Suprapubic skin (tissue), 4 donors: ENCODE measurements around the gene CCDC137.
A peak's percentile ranks its signal among the peaks of the same experiment; 100 is the strongest.

ENCODE experiments used
- EP300 ChIP-seq: sonication (generic); formaldehyde crosslinking; IDR thresholded peaks from one replicate; pipeline ENCODE4 v1.6.1; 2017; ENCODE audit warnings: antibody characterized with exemption
- POLR2A ChIP-seq, 2 donors: fragments of 450-650 bp; IDR thresholded peaks; one replicate each; pipeline ENCODE4 v1.6.1; 2017; ENCODE audit warnings: antibody characterized with exemption in 2 of 2, mild to moderate bottlenecking in 2 of 2, moderate library complexity in 2 of 2
- POLR2AphosphoS5 ChIP-seq, 3 donors: sonication (generic); formaldehyde crosslinking; IDR thresholded peaks; one replicate each; pipeline ENCODE4 v1.6.1; 2017; ENCODE audit warnings: antibody characterized with exemption in 3 of 3
- TF ChIP-seq, protein P1 (sequence below), 2 donors: fragments of 200-600 bp in 1 of 2; fragments of 450-650 bp in 1 of 2; sonication (generic) in 1 of 2; IDR thresholded peaks; one replicate each; pipeline ENCODE4 v1.5.1; 2016 to 2019; ENCODE audit warnings: antibody characterized with exemption in 2 of 2, mild to moderate bottlenecking in 1 of 2, moderate library complexity in 1 of 2

DNA sequence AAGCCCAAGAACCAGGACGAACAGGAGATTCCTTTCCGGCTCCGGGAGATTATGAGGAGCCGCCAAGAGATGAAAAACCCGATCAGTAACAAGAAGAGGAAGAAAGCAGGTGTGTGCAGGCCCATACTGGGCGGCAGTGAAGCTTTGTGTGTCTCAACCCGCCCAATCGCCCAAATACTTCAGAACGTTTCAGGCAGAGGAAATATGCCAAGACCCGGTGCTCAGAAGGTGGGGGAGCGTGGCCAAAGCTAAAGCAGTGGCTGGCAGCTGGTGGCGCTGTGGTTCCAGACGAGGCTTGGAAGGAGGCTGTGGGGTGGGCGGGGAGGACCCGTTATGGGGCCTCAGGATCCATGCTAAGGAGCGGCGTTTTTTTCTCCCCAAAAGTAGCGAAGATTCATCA, 1.2 kb downstream of the CCDC137 start:
- TF ChIP-seq EP300, result no peak
- no peak for TF ChIP-seq POLR2AphosphoS5 (IDR thresholded peaks at IDR 0.05)
- TF ChIP-seq, protein P1, sequence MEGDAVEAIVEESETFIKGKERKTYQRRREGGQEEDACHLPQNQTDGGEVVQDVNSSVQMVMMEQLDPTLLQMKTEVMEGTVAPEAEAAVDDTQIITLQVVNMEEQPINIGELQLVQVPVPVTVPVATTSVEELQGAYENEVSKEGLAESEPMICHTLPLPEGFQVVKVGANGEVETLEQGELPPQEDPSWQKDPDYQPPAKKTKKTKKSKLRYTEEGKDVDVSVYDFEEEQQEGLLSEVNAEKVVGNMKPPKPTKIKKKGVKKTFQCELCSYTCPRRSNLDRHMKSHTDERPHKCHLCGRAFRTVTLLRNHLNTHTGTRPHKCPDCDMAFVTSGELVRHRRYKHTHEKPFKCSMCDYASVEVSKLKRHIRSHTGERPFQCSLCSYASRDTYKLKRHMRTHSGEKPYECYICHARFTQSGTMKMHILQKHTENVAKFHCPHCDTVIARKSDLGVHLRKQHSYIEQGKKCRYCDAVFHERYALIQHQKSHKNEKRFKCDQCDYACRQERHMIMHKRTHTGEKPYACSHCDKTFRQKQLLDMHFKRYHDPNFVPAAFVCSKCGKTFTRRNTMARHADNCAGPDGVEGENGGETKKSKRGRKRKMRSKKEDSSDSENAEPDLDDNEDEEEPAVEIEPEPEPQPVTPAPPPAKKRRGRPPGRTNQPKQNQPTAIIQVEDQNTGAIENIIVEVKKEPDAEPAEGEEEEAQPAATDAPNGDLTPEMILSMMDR (IDR thresholded peaks at IDR 0.05), result peak in 1 of 2 donors; percentile 32
- no peak for TF ChIP-seq POLR2A (IDR thresholded peaks at IDR 0.05)
